ENCODE data around the gene CSDE1.

The CSDE1 gene

GRCh38 chr1:114737314-114737849 is 20.4 kb downstream of the CSDE1 start:
- POLR2A ChIA-PET = interaction anchor here (0.5 to 1.2 kb wide), 2 partner anchors 10 to 147 kb away, joined by 3 read pairs; no protein-coding TSS in a partner anchor
- peaks cover 38 to 75% (median 58%) of the 10 kb centered on the region in 4 experiments for H3K36me3 ChIP-seq (ENCODE audit: control insufficient read depth in 4 of 4, insufficient read depth in 4 of 4, low read length in 3 of 4)
- no peaks in the 10 kb centered on the region for H3K4me1 ChIP-seq (ENCODE audit: control extremely low read depth in 1 of 4, control insufficient read depth in 4 of 4, insufficient read depth in 4 of 4, low read length in 3 of 4)
- no peak overlapping the region for H3K27ac ChIP-seq (ENCODE audit: insufficient read depth in 1 of 2, low read depth in 1 of 2, low read length in 2 of 2, poor library complexity in 1 of 2, severe bottlenecking in 2 of 2)
- 100% methylated on average over 4 of the region's 6 CpGs for WGBS (ENCODE audit: insufficient coverage)
- CTCF ChIA-PET = interaction anchor here (1.1 kb wide), 1 partner anchor 9 kb away, joined by 5 read pairs; no protein-coding TSS in a partner anchor
- no peak for DNase-seq
- no peaks in the 10 kb centered on the region for H3K27me3 ChIP-seq (replicated peaks in 2 of 5; ENCODE audit: control insufficient read depth in 4 of 5, insufficient read depth in 5 of 5, low read length in 4 of 5)
- no peaks in the 10 kb centered on the region for H3K9me3 ChIP-seq (ENCODE audit: control extremely low read depth in 1 of 5, control insufficient read depth in 4 of 5, insufficient read depth in 2 of 5, low read depth in 1 of 5, low read length in 4 of 5)
- no peak overlapping the region for H3K4me3 ChIP-seq (ENCODE audit: control insufficient read depth in 1 of 7, extremely low read depth in 1 of 7, insufficient read depth in 4 of 7, low read depth in 2 of 7, low read length in 6 of 7)

GRCh38 chr1:114735479-114735878 is 22.3 kb downstream of the CSDE1 start:
- ChIA-PET CTCF (no interaction called here), POLR2A (no interaction called here)
- Histone ChIP-seq H3K4me3 (ENCODE audit: control insufficient read depth in 1 of 7, extremely low read depth in 1 of 7, insufficient read depth in 4 of 7, low read depth in 2 of 7, low read length in 6 of 7) (no peak overlapping the region), H3K4me1 (ENCODE audit: control extremely low read depth in 1 of 4, control insufficient read depth in 4 of 4, insufficient read depth in 4 of 4, low read length in 3 of 4) (no peaks in the 10 kb centered on the region), H3K27ac (ENCODE audit: insufficient read depth in 1 of 2, low read depth in 1 of 2, low read length in 2 of 2, poor library complexity in 1 of 2, severe bottlenecking in 2 of 2) (no peak overlapping the region), H3K27me3 (replicated peaks in 2 of 5; ENCODE audit: control insufficient read depth in 4 of 5, insufficient read depth in 5 of 5, low read length in 4 of 5) (no peaks in the 10 kb centered on the region), H3K9me3 (ENCODE audit: control extremely low read depth in 1 of 5, control insufficient read depth in 4 of 5, insufficient read depth in 2 of 5, low read depth in 1 of 5, low read length in 4 of 5) (no peaks in the 10 kb centered on the region), H3K36me3 (ENCODE audit: control insufficient read depth in 4 of 4, insufficient read depth in 4 of 4, low read length in 3 of 4) (peaks cover 43 to 87% (median 70%) of the 10 kb centered on the region in 4 experiments)
- WGBS (ENCODE audit: insufficient coverage) = 100% methylated on average over 1 of the region's 1 CpG
- no peak for DNase-seq

- POLR2A ChIA-PET = no interaction called here
- DNase-seq = no peak
- no CpG with 5 or more reads among the region's 1 CpG for whole genome bisulfite sequencing (ENCODE audit: insufficient coverage)
- Histone ChIP-seq H3K36me3 (ENCODE audit: control insufficient read depth in 4 of 4, insufficient read depth in 4 of 4, low read length in 3 of 4) (peaks cover 46 to 97% (median 70%) of the 10 kb centered on the region in 4 experiments), H3K4me1 (ENCODE audit: control extremely low read depth in 1 of 4, control insufficient read depth in 4 of 4, insufficient read depth in 4 of 4, low read length in 3 of 4) (no peaks in the 10 kb centered on the region), H3K27me3 (replicated peaks in 2 of 5; ENCODE audit: control insufficient read depth in 4 of 5, insufficient read depth in 5 of 5, low read length in 4 of 5) (no peaks in the 10 kb centered on the region), H3K9me3 (ENCODE audit: control extremely low read depth in 1 of 5, control insufficient read depth in 4 of 5, insufficient read depth in 2 of 5, low read depth in 1 of 5, low read length in 4 of 5) (no peaks in the 10 kb centered on the region), H3K27ac (ENCODE audit: insufficient read depth in 1 of 2, low read depth in 1 of 2, low read length in 2 of 2, poor library complexity in 1 of 2, severe bottlenecking in 2 of 2) (no peak overlapping the region), H3K4me3 (ENCODE audit: control insufficient read depth in 1 of 7, extremely low read depth in 1 of 7, insufficient read depth in 4 of 7, low read depth in 2 of 7, low read length in 6 of 7) (no peak overlapping the region)
- CTCF ChIA-PET = interaction anchor here (1.6 kb wide), 1 partner anchor 15 kb away, joined by 3 read pairs; no protein-coding TSS in a partner anchor
These were observed 28.0 kb downstream of the CSDE1 start for GRCh38 chr1:114729782-114730181.

- ChIA-PET CTCF (interaction anchor here (0.6 to 1.0 kb wide), 3 partner anchors 9 to 19 kb away, joined by 4 to 5 read pairs (median 4); no protein-coding TSS in a partner anchor), POLR2A (no interaction called here)
- no CpG with 5 or more reads among the region's 2 CpGs for WGBS (ENCODE audit: insufficient coverage)
- Histone ChIP-seq H3K27ac (ENCODE audit: insufficient read depth in 1 of 2, low read depth in 1 of 2, low read length in 2 of 2, poor library complexity in 1 of 2, severe bottlenecking in 2 of 2) (no peak overlapping the region), H3K4me1 (ENCODE audit: control extremely low read depth in 1 of 4, control insufficient read depth in 4 of 4, insufficient read depth in 4 of 4, low read length in 3 of 4) (no peaks in the 10 kb centered on the region), H3K9me3 (ENCODE audit: control extremely low read depth in 1 of 5, control insufficient read depth in 4 of 5, insufficient read depth in 2 of 5, low read depth in 1 of 5, low read length in 4 of 5) (no peaks in the 10 kb centered on the region), H3K4me3 (ENCODE audit: control insufficient read depth in 1 of 7, extremely low read depth in 1 of 7, insufficient read depth in 4 of 7, low read depth in 2 of 7, low read length in 6 of 7) (no peak overlapping the region), H3K27me3 (replicated peaks in 2 of 5; ENCODE audit: control insufficient read depth in 4 of 5, insufficient read depth in 5 of 5, low read length in 4 of 5) (no peaks in the 10 kb centered on the region), H3K36me3 (ENCODE audit: control insufficient read depth in 4 of 4, insufficient read depth in 4 of 4, low read length in 3 of 4) (peaks cover 44 to 97% (median 67%) of the 10 kb centered on the region in 4 experiments)
- no peak for DNase-seq
These were observed 29.2 kb downstream of the CSDE1 start for GRCh38 chr1:114728553-114728952.

GRCh38 chr1:114725230-114725629 is 32.6 kb downstream of the CSDE1 start:
- DNase-seq = no peak
- no CpG with 5 or more reads among the region's 1 CpG for WGBS (ENCODE audit: insufficient coverage)
- POLR2A ChIA-PET = interaction anchor here (0.7 kb wide), 1 partner anchor 18 kb away, joined by 4 read pairs; no protein-coding TSS in a partner anchor
- Histone ChIP-seq H3K9me3 (ENCODE audit: control extremely low read depth in 1 of 5, control insufficient read depth in 4 of 5, insufficient read depth in 2 of 5, low read depth in 1 of 5, low read length in 4 of 5) (no peaks in the 10 kb centered on the region), H3K4me3 (ENCODE audit: control insufficient read depth in 1 of 7, extremely low read depth in 1 of 7, insufficient read depth in 4 of 7, low read depth in 2 of 7, low read length in 6 of 7) (no peak overlapping the region), H3K27ac (ENCODE audit: insufficient read depth in 1 of 2, low read depth in 1 of 2, low read length in 2 of 2, poor library complexity in 1 of 2, severe bottlenecking in 2 of 2) (no peak overlapping the region), H3K36me3 (ENCODE audit: control insufficient read depth in 4 of 4, insufficient read depth in 4 of 4, low read length in 3 of 4) (peaks cover 39 to 98% (median 70%) of the 10 kb centered on the region in 4 experiments), H3K27me3 (replicated peaks in 2 of 5; ENCODE audit: control insufficient read depth in 4 of 5, insufficient read depth in 5 of 5, low read length in 4 of 5) (no peaks in the 10 kb centered on the region), H3K4me1 (ENCODE audit: control extremely low read depth in 1 of 4, control insufficient read depth in 4 of 4, insufficient read depth in 4 of 4, low read length in 3 of 4) (no peaks in the 10 kb centered on the region)
- CTCF ChIA-PET = no interaction called here

- no peaks in the 10 kb centered on the region for H3K27me3 ChIP-seq (replicated peaks in 2 of 5; ENCODE audit: control insufficient read depth in 4 of 5, insufficient read depth in 5 of 5, low read length in 4 of 5)
- WGBS (ENCODE audit: insufficient coverage) = no CpG with 5 or more reads among the region's 1 CpG
- no peaks in the 10 kb centered on the region for H3K9me3 ChIP-seq (ENCODE audit: control extremely low read depth in 1 of 5, control insufficient read depth in 4 of 5, insufficient read depth in 2 of 5, low read depth in 1 of 5, low read length in 4 of 5)
- H3K27ac ChIP-seq (ENCODE audit: insufficient read depth in 1 of 2, low read depth in 1 of 2, low read length in 2 of 2, poor library complexity in 1 of 2, severe bottlenecking in 2 of 2) = no peak overlapping the region
- DNase-seq = no peak
- no peaks in the 10 kb centered on the region for H3K4me1 ChIP-seq (ENCODE audit: control extremely low read depth in 1 of 4, control insufficient read depth in 4 of 4, insufficient read depth in 4 of 4, low read length in 3 of 4)
- H3K36me3 ChIP-seq (ENCODE audit: control insufficient read depth in 4 of 4, insufficient read depth in 4 of 4, low read length in 3 of 4) = peaks cover 33 to 99% (median 78%) of the 10 kb centered on the region in 4 experiments
- ChIA-PET POLR2A (no interaction called here), CTCF (no interaction called here)
- H3K4me3 ChIP-seq (ENCODE audit: control insufficient read depth in 1 of 7, extremely low read depth in 1 of 7, insufficient read depth in 4 of 7, low read depth in 2 of 7, low read length in 6 of 7) = no peak overlapping the region
These were observed 33.9 kb downstream of the CSDE1 start for GRCh38 chr1:114723915-114724314.

GRCh38 chr1:114723457-114723856 is 34.3 kb downstream of the CSDE1 start:
- no peaks in the 10 kb centered on the region for H3K4me1 ChIP-seq (ENCODE audit: control extremely low read depth in 1 of 4, control insufficient read depth in 4 of 4, insufficient read depth in 4 of 4, low read length in 3 of 4)
- ChIA-PET POLR2A (interaction anchor here (0.6 kb wide), 1 partner anchor 17 kb away, joined by 3 read pairs; no protein-coding TSS in a partner anchor), CTCF (no interaction called here)
- no peak overlapping the region for H3K4me3 ChIP-seq (ENCODE audit: control insufficient read depth in 1 of 7, extremely low read depth in 1 of 7, insufficient read depth in 4 of 7, low read depth in 2 of 7, low read length in 6 of 7)
- no peaks in the 10 kb centered on the region for H3K27me3 ChIP-seq (replicated peaks in 2 of 5; ENCODE audit: control insufficient read depth in 4 of 5, insufficient read depth in 5 of 5, low read length in 4 of 5)
- no CpG with 5 or more reads among the region's 1 CpG for WGBS (ENCODE audit: insufficient coverage)
- DNase-seq = no peak
- H3K27ac ChIP-seq (ENCODE audit: insufficient read depth in 1 of 2, low read depth in 1 of 2, low read length in 2 of 2, poor library complexity in 1 of 2, severe bottlenecking in 2 of 2) = no peak overlapping the region
- peaks cover 37 to 99% (median 78%) of the 10 kb centered on the region in 4 experiments for H3K36me3 ChIP-seq (ENCODE audit: control insufficient read depth in 4 of 4, insufficient read depth in 4 of 4, low read length in 3 of 4)
- no peaks in the 10 kb centered on the region for H3K9me3 ChIP-seq (ENCODE audit: control extremely low read depth in 1 of 5, control insufficient read depth in 4 of 5, insufficient read depth in 2 of 5, low read depth in 1 of 5, low read length in 4 of 5)
